ENCODE measurements around the gene CENATAC.

DNA sequence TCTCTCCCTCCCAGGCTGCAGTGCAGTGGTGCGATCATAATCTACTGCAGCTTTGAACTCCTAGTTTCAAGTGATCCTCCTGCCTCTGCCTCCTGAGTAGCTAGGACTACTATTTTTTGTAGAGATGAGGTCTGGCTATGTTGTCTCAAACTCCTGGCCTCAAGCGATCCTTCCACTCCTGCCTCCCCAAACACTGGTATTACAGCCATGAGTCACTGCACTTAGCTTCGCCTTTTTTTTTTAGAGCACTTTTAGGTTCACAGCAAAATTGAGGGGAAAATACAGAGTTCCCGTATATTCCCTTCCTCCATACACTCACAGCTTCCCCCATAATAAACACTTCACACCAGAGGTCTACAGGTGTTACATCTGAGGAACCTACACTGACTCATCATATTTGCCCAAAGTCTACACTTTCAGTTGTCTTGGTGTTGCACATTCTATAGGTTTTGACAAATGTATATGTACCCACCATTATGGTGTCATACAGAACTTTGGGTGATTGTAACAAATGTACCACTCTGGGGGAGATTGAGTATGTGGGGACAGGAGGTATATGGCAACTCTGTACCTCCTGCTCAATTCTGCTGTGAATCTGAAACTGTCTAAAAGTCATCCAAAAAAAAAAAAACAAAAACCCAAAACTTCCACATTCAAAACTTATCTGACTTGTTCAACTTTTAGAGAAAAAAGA is 44.0 kb downstream of the CENATAC start:
- TF ChIP-seq, protein P1, sequence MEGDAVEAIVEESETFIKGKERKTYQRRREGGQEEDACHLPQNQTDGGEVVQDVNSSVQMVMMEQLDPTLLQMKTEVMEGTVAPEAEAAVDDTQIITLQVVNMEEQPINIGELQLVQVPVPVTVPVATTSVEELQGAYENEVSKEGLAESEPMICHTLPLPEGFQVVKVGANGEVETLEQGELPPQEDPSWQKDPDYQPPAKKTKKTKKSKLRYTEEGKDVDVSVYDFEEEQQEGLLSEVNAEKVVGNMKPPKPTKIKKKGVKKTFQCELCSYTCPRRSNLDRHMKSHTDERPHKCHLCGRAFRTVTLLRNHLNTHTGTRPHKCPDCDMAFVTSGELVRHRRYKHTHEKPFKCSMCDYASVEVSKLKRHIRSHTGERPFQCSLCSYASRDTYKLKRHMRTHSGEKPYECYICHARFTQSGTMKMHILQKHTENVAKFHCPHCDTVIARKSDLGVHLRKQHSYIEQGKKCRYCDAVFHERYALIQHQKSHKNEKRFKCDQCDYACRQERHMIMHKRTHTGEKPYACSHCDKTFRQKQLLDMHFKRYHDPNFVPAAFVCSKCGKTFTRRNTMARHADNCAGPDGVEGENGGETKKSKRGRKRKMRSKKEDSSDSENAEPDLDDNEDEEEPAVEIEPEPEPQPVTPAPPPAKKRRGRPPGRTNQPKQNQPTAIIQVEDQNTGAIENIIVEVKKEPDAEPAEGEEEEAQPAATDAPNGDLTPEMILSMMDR (IDR thresholded peaks at IDR 0.05; ENCODE audit: poor library complexity), result no peak
- no peak for TF ChIP-seq EZH2 (IDR thresholded peaks at IDR 0.05; ENCODE audit: borderline replicate concordance)

Data from hepatocyte (in vitro differentiated cells).